Measurements from ENCODE around the gene PPRC1. TPM values are rescaled to one million over a fixed set of nuclear protein-coding genes. Genes with fewer than 3 reads are reported as not detected.

Gene PPRC1
- 3.8 and 6.0 TPM in 2 replicates for polyA plus RNA-seq
- polyA minus RNA-seq, result 11.9 and 12.4 TPM in 2 replicates

GRCh38 chr10:102132563-102133372, at the start of gene PPRC1:
PPRC1 (plus strand) TSS chr10:102133040; CDS start chr10:102133069, 29 bp downstream.
- H3K79me2 ChIP-seq (replicated peaks; ENCODE audit: insufficient read depth, low read length), result peaks cover 32% of the 10 kb centered on the region

DNA sequence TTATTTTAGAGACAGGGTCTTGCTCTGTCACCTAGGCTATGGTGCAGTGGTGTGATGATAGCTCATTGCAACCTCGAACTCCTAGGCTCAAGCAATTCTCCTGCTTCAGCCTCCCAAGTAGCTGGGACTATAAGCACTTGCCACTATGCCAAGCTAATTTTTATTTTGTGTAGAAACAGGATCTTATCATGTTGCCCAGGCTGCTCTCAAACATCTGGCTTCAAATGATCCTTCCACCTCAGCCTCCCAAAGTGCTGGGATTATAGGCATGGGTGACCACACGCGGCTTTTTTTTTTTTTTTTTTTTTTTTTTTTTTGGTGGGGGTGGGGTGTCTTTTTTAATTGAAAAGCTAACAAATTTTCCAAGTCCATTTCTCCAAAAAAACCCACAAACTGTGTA, 49.3 kb upstream of the PPRC1 start:
- Histone ChIP-seq H3K27me3 (ENCODE audit: insufficient read depth, low read depth, low read length) (no peaks in the 10 kb centered on the region), H3K79me2 (replicated peaks; ENCODE audit: insufficient read depth, low read length) (no peaks in the 10 kb centered on the region), H3K4me2 (ENCODE audit: low read length) (no peak overlapping the region), H3K9ac (ENCODE audit: low read length) (no peak overlapping the region), H2AFZ (ENCODE audit: low read depth, low read length) (no peak overlapping the region), H3K9me2 (ENCODE audit: insufficient read depth, low read length) (no peaks in the 10 kb centered on the region), H3K27ac (ENCODE audit: low read length) (no peak overlapping the region), H3K9me3 (ENCODE audit: low read length) (no peaks in the 10 kb centered on the region), H3F3A (ENCODE audit: insufficient read depth, low read length, poor library complexity, severe bottlenecking) (no peaks in the 10 kb centered on the region), H3K4me3 (ENCODE audit: low read length) (no peak overlapping the region), H3K36me3 (ENCODE audit: insufficient read depth, low read length) (no peaks in the 10 kb centered on the region), H4K20me1 (ENCODE audit: insufficient read depth) (no peaks in the 10 kb centered on the region)
- no peak for TF ChIP-seq RAD21 (conservative IDR thresholded peaks at IDR 0.05)
- no peak for TF ChIP-seq MXI1 (conservative IDR thresholded peaks at IDR 0.05; ENCODE audit: poor library complexity, severe bottlenecking)
- no peak for TF ChIP-seq EP300 (conservative IDR thresholded peaks at IDR 0.05; ENCODE audit: poor library complexity, severe bottlenecking)
- TF ChIP-seq, protein P1, sequence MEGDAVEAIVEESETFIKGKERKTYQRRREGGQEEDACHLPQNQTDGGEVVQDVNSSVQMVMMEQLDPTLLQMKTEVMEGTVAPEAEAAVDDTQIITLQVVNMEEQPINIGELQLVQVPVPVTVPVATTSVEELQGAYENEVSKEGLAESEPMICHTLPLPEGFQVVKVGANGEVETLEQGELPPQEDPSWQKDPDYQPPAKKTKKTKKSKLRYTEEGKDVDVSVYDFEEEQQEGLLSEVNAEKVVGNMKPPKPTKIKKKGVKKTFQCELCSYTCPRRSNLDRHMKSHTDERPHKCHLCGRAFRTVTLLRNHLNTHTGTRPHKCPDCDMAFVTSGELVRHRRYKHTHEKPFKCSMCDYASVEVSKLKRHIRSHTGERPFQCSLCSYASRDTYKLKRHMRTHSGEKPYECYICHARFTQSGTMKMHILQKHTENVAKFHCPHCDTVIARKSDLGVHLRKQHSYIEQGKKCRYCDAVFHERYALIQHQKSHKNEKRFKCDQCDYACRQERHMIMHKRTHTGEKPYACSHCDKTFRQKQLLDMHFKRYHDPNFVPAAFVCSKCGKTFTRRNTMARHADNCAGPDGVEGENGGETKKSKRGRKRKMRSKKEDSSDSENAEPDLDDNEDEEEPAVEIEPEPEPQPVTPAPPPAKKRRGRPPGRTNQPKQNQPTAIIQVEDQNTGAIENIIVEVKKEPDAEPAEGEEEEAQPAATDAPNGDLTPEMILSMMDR (IDR thresholded peaks at IDR 0.05; ENCODE audit: poor library complexity, severe bottlenecking), result no peak
- TF ChIP-seq, protein P2, sequence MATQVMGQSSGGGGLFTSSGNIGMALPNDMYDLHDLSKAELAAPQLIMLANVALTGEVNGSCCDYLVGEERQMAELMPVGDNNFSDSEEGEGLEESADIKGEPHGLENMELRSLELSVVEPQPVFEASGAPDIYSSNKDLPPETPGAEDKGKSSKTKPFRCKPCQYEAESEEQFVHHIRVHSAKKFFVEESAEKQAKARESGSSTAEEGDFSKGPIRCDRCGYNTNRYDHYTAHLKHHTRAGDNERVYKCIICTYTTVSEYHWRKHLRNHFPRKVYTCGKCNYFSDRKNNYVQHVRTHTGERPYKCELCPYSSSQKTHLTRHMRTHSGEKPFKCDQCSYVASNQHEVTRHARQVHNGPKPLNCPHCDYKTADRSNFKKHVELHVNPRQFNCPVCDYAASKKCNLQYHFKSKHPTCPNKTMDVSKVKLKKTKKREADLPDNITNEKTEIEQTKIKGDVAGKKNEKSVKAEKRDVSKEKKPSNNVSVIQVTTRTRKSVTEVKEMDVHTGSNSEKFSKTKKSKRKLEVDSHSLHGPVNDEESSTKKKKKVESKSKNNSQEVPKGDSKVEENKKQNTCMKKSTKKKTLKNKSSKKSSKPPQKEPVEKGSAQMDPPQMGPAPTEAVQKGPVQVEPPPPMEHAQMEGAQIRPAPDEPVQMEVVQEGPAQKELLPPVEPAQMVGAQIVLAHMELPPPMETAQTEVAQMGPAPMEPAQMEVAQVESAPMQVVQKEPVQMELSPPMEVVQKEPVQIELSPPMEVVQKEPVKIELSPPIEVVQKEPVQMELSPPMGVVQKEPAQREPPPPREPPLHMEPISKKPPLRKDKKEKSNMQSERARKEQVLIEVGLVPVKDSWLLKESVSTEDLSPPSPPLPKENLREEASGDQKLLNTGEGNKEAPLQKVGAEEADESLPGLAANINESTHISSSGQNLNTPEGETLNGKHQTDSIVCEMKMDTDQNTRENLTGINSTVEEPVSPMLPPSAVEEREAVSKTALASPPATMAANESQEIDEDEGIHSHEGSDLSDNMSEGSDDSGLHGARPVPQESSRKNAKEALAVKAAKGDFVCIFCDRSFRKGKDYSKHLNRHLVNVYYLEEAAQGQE (IDR thresholded peaks at IDR 0.05; ENCODE audit: borderline replicate concordance), result no peak
- no peak for TF ChIP-seq SMC3 (conservative IDR thresholded peaks at IDR 0.05; ENCODE audit: poor library complexity)
- no peak for TF ChIP-seq POLR2AphosphoS5 (IDR thresholded peaks at IDR 0.05)
- no peak for TF ChIP-seq TAF1 (IDR thresholded peaks at IDR 0.05; ENCODE audit: low read depth)

More at GRCh38 chr10:102132563-102133372, at the start of gene PPRC1:
- peak within 1 kb of the TSS; percentile 89 for H2AFZ ChIP-seq (ENCODE audit: low read depth, low read length)
- H3F3A ChIP-seq (ENCODE audit: insufficient read depth, low read length, poor library complexity, severe bottlenecking), result no peaks in the 10 kb centered on the region
- no peaks in the 10 kb centered on the region for H3K9me2 ChIP-seq (ENCODE audit: insufficient read depth, low read length)
- no peaks in the 10 kb centered on the region for H4K20me1 ChIP-seq (ENCODE audit: insufficient read depth)
- H3K4me2 ChIP-seq (ENCODE audit: low read length), result peak within 1 kb of the TSS; percentile 91
- H3K9ac ChIP-seq (ENCODE audit: low read length), result peak within 1 kb of the TSS; percentile 74
- no peaks in the 10 kb centered on the region for H3K36me3 ChIP-seq (ENCODE audit: insufficient read depth, low read length)
- peak within 1 kb of the TSS; percentile 95 for H3K4me3 ChIP-seq (ENCODE audit: low read length)
- peak within 1 kb of the TSS; percentile 69 for H3K27ac ChIP-seq (ENCODE audit: low read length)
- no peaks in the 10 kb centered on the region for H3K9me3 ChIP-seq (ENCODE audit: low read length)
- no peaks in the 10 kb centered on the region for H3K27me3 ChIP-seq (ENCODE audit: insufficient read depth, low read depth, low read length)
- TF ChIP-seq, protein P2 (IDR thresholded peaks at IDR 0.05; ENCODE audit: borderline replicate concordance), result peak; percentile 69
- TF ChIP-seq RAD21 (conservative IDR thresholded peaks at IDR 0.05) (peak; percentile 73), SMC3 (conservative IDR thresholded peaks at IDR 0.05; ENCODE audit: poor library complexity) (peak; percentile 72), TAF1 (IDR thresholded peaks at IDR 0.05; ENCODE audit: low read depth) (peak; percentile 56), EZH2 (IDR thresholded peaks at IDR 0.05; ENCODE audit: borderline replicate concordance, insufficient read depth, low read length, poor library complexity, severe bottlenecking) (no peak), POLR2AphosphoS5 (IDR thresholded peaks at IDR 0.05) (peak; percentile 61), EP300 (conservative IDR thresholded peaks at IDR 0.05; ENCODE audit: poor library complexity, severe bottlenecking) (peak; percentile 53), MXI1 (conservative IDR thresholded peaks at IDR 0.05; ENCODE audit: poor library complexity, severe bottlenecking) (peak; percentile 100)
- TF ChIP-seq, protein P1 (IDR thresholded peaks at IDR 0.05; ENCODE audit: poor library complexity, severe bottlenecking), result peak; percentile 100
